ENCODE data around the gene NDUFS2.

The NDUFS2 gene

GRCh38 chr1:161162806-161163205, 39.4 kb upstream of the NDUFS2 start:
- WGBS (ENCODE audit: extremely low coverage, insufficient coverage, low lambda C conversion rate): no CpG with 5 or more reads among the region's 10 CpGs
- Histone ChIP-seq H3K23ac (ENCODE audit: low read length) (no peak overlapping the region), H3K56ac (ENCODE audit: low read length) (no peak overlapping the region), H2BK15ac (replicated peaks; ENCODE audit: low read depth) (no peak overlapping the region), H3K4me1 (ENCODE audit: control insufficient read depth, low read depth, low read length) (peaks cover 2% of the 10 kb centered on the region), H4K5ac (ENCODE audit: low read length) (no peak overlapping the region), H2AK5ac (ENCODE audit: low read length) (no peak overlapping the region), H2BK120ac (ENCODE audit: low read depth, low read length) (no peak overlapping the region), H3K18ac (ENCODE audit: low read length) (no peak overlapping the region), H3K4ac (ENCODE audit: low read depth, low read length) (no peak overlapping the region), H3K36me3 (ENCODE audit: control insufficient read depth, insufficient read depth, low read length) (no peaks in the 10 kb centered on the region), H3K79me2 (ENCODE audit: control insufficient read depth, insufficient read depth, low read length) (no peaks in the 10 kb centered on the region), H2BK5ac (ENCODE audit: low read length) (no peak overlapping the region), H4K8ac (ENCODE audit: low read depth, low read length) (no peak overlapping the region), H3K79me1 (ENCODE audit: low read length) (peaks cover 5% of the 10 kb centered on the region), H3K4me3 (ENCODE audit: low read length) (no peak overlapping the region), H3K4me2 (ENCODE audit: low read length) (no peak overlapping the region), H3K9ac (ENCODE audit: low read length) (no peak overlapping the region), H3K27ac (ENCODE audit: low read depth, low read length) (no peak overlapping the region), H3K27me3 (ENCODE audit: insufficient read depth, low read length, poor library complexity) (no peaks in the 10 kb centered on the region)
- DNase-seq: no peak

- no peak for DNase-seq
- Histone ChIP-seq H3K4me1 (ENCODE audit: control insufficient read depth, low read depth, low read length) (peaks cover 2% of the 10 kb centered on the region), H3K18ac (ENCODE audit: low read length) (no peak overlapping the region), H3K4ac (ENCODE audit: low read depth, low read length) (no peak overlapping the region), H4K5ac (ENCODE audit: low read length) (no peak overlapping the region), H2BK15ac (replicated peaks; ENCODE audit: low read depth) (no peak overlapping the region), H3K36me3 (ENCODE audit: control insufficient read depth, insufficient read depth, low read length) (no peaks in the 10 kb centered on the region), H3K27me3 (ENCODE audit: insufficient read depth, low read length, poor library complexity) (no peaks in the 10 kb centered on the region), H3K23ac (ENCODE audit: low read length) (no peak overlapping the region), H3K79me1 (ENCODE audit: low read length) (peaks cover 5% of the 10 kb centered on the region), H4K8ac (ENCODE audit: low read depth, low read length) (no peak overlapping the region), H2BK120ac (ENCODE audit: low read depth, low read length) (no peak overlapping the region), H2BK5ac (ENCODE audit: low read length) (no peak overlapping the region), H3K9ac (ENCODE audit: low read length) (no peak overlapping the region), H2AK5ac (ENCODE audit: low read length) (no peak overlapping the region), H3K4me2 (ENCODE audit: low read length) (no peak overlapping the region), H3K4me3 (ENCODE audit: low read length) (no peak overlapping the region), H3K79me2 (ENCODE audit: control insufficient read depth, insufficient read depth, low read length) (no peaks in the 10 kb centered on the region), H3K56ac (ENCODE audit: low read length) (no peak overlapping the region), H3K27ac (ENCODE audit: low read depth, low read length) (no peak overlapping the region)
- no CpG with 5 or more reads among the region's 5 CpGs for WGBS (ENCODE audit: extremely low coverage, insufficient coverage, low lambda C conversion rate)
Observed at GRCh38 chr1:161163793-161164192, 38.4 kb upstream of the NDUFS2 start.

- H2BK5ac ChIP-seq (ENCODE audit: low read length): no peak overlapping the region
- no peaks in the 10 kb centered on the region for H3K4me1 ChIP-seq (ENCODE audit: control insufficient read depth, low read depth, low read length)
- no peak overlapping the region for H2BK120ac ChIP-seq (ENCODE audit: low read depth, low read length)
- H3K4me2 ChIP-seq (ENCODE audit: low read length): peak overlapping the region; percentile 29
- no peak overlapping the region for H3K23ac ChIP-seq (ENCODE audit: low read length)
- DNase-seq: no peak
- no CpG with 5 or more reads among the region's 14 CpGs for WGBS (ENCODE audit: extremely low coverage, insufficient coverage, low lambda C conversion rate)
- no peak overlapping the region for H2BK15ac ChIP-seq (replicated peaks; ENCODE audit: low read depth)
- no peak overlapping the region for H3K4me3 ChIP-seq (ENCODE audit: low read length)
- peak overlapping the region; percentile 46 for H3K56ac ChIP-seq (ENCODE audit: low read length)
- no peak overlapping the region for H4K8ac ChIP-seq (ENCODE audit: low read depth, low read length)
- no peak overlapping the region for H2AK5ac ChIP-seq (ENCODE audit: low read length)
- no peaks in the 10 kb centered on the region for H3K79me2 ChIP-seq (ENCODE audit: control insufficient read depth, insufficient read depth, low read length)
- H3K4ac ChIP-seq (ENCODE audit: low read depth, low read length): no peak overlapping the region
- no peak overlapping the region for H4K5ac ChIP-seq (ENCODE audit: low read length)
- no peaks in the 10 kb centered on the region for H3K36me3 ChIP-seq (ENCODE audit: control insufficient read depth, insufficient read depth, low read length)
- H3K27ac ChIP-seq (ENCODE audit: low read depth, low read length): no peak overlapping the region
- H3K18ac ChIP-seq (ENCODE audit: low read length): no peak overlapping the region
- H3K79me1 ChIP-seq (ENCODE audit: low read length): peaks cover 5% of the 10 kb centered on the region
- H3K9ac ChIP-seq (ENCODE audit: low read length): peak overlapping the region; percentile 82
- H3K27me3 ChIP-seq (ENCODE audit: insufficient read depth, low read length, poor library complexity): no peaks in the 10 kb centered on the region
Observed at GRCh38 chr1:161164901-161165610, 37.1 kb upstream of the NDUFS2 start.

- Histone ChIP-seq H3K36me3 (ENCODE audit: control insufficient read depth, insufficient read depth, low read length) (peaks cover 2% of the 10 kb centered on the region), H3K18ac (ENCODE audit: low read length) (no peak within 1 kb of the TSS), H3K23ac (ENCODE audit: low read length) (no peak within 1 kb of the TSS), H3K79me2 (ENCODE audit: control insufficient read depth, insufficient read depth, low read length) (no peaks in the 10 kb centered on the region), H3K27ac (ENCODE audit: low read depth, low read length) (peak within 1 kb of the TSS; percentile 10), H3K56ac (ENCODE audit: low read length) (peak within 1 kb of the TSS; percentile 89), H3K9ac (ENCODE audit: low read length) (peak within 1 kb of the TSS; percentile 83), H2AK5ac (ENCODE audit: low read length) (no peak within 1 kb of the TSS), H3K79me1 (ENCODE audit: low read length) (no peaks in the 10 kb centered on the region), H4K8ac (ENCODE audit: low read depth, low read length) (no peak within 1 kb of the TSS), H2BK5ac (ENCODE audit: low read length) (no peak within 1 kb of the TSS), H2BK120ac (ENCODE audit: low read depth, low read length) (no peak within 1 kb of the TSS), H3K4me2 (ENCODE audit: low read length) (peak within 1 kb of the TSS; percentile 94), H3K4me1 (ENCODE audit: control insufficient read depth, low read depth, low read length) (no peaks in the 10 kb centered on the region), H3K4ac (ENCODE audit: low read depth, low read length) (no peak within 1 kb of the TSS), H4K5ac (ENCODE audit: low read length) (no peak within 1 kb of the TSS), H2BK15ac (replicated peaks; ENCODE audit: low read depth) (no peak within 1 kb of the TSS), H3K27me3 (ENCODE audit: insufficient read depth, low read length, poor library complexity) (no peaks in the 10 kb centered on the region), H3K4me3 (ENCODE audit: low read length) (peak within 1 kb of the TSS; percentile 76)
- no CpG with 5 or more reads among the region's 54 CpGs for WGBS (ENCODE audit: extremely low coverage, insufficient coverage, low lambda C conversion rate)
- peak; percentile 99 for DNase-seq
Observed at GRCh38 chr1:161165742-161166668, 36.2 kb upstream of the NDUFS2 start, which contains the start of gene PPOX. PPOX (plus strand) TSS chr1:161166426; CDS start chr1:161166848, 422 bp downstream.

- Histone ChIP-seq H2AK5ac (ENCODE audit: low read length) (no peak overlapping the region), H2BK5ac (ENCODE audit: low read length) (no peak overlapping the region), H2BK15ac (replicated peaks; ENCODE audit: low read depth) (no peak overlapping the region), H2BK120ac (ENCODE audit: low read depth, low read length) (no peak overlapping the region), H3K18ac (ENCODE audit: low read length) (no peak overlapping the region), H3K27ac (ENCODE audit: low read depth, low read length) (peak overlapping the region; percentile 10), H3K23ac (ENCODE audit: low read length) (no peak overlapping the region), H3K4me2 (ENCODE audit: low read length) (peak overlapping the region; percentile 77), H3K4me3 (ENCODE audit: low read length) (peak overlapping the region; percentile 76), H3K4ac (ENCODE audit: low read depth, low read length) (no peak overlapping the region), H3K56ac (ENCODE audit: low read length) (peak overlapping the region; percentile 85), H3K4me1 (ENCODE audit: control insufficient read depth, low read depth, low read length) (no peaks in the 10 kb centered on the region), H3K36me3 (ENCODE audit: control insufficient read depth, insufficient read depth, low read length) (peaks cover 4% of the 10 kb centered on the region), H3K9ac (ENCODE audit: low read length) (peak overlapping the region; percentile 83), H3K27me3 (ENCODE audit: insufficient read depth, low read length, poor library complexity) (no peaks in the 10 kb centered on the region), H4K8ac (ENCODE audit: low read depth, low read length) (no peak overlapping the region), H3K79me2 (ENCODE audit: control insufficient read depth, insufficient read depth, low read length) (no peaks in the 10 kb centered on the region), H3K79me1 (ENCODE audit: low read length) (no peaks in the 10 kb centered on the region), H4K5ac (ENCODE audit: low read length) (no peak overlapping the region)
- no CpG with 5 or more reads among the region's 33 CpGs for WGBS (ENCODE audit: extremely low coverage, insufficient coverage, low lambda C conversion rate)
- DNase-seq: peak; percentile 74
Observed at GRCh38 chr1:161166669-161167548, 35.3 kb upstream of the NDUFS2 start.
